ENCODE results near the gene FIGNL1. TPM values are rescaled to one million over a fixed set of nuclear protein-coding genes. Genes with fewer than 3 reads are reported as not detected.

Gene FIGNL1
- polyA plus RNA-seq, 2 of the 4 experiments (the other 2 are of a cell fraction), result 25.4 to 27.9 TPM

- TF ChIP-seq HOXA7 (CRISPR knock-in tag; IDR thresholded peaks at IDR 0.05) (no peak), HOXB5 (CRISPR knock-in tag; IDR thresholded peaks at IDR 0.05) (no peak), CEBPB (IDR thresholded peaks at IDR 0.05) (no peak), MAFK (IDR thresholded peaks at IDR 0.05; ENCODE audit: partially characterized antibody) (no peak)
- TF ChIP-seq, protein P1, sequence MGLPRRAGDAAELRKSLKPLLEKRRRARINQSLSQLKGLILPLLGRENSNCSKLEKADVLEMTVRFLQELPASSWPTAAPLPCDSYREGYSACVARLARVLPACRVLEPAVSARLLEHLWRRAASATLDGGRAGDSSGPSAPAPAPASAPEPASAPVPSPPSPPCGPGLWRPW (IDR thresholded peaks at IDR 0.05), result no peak
- TF ChIP-seq, protein P2, sequence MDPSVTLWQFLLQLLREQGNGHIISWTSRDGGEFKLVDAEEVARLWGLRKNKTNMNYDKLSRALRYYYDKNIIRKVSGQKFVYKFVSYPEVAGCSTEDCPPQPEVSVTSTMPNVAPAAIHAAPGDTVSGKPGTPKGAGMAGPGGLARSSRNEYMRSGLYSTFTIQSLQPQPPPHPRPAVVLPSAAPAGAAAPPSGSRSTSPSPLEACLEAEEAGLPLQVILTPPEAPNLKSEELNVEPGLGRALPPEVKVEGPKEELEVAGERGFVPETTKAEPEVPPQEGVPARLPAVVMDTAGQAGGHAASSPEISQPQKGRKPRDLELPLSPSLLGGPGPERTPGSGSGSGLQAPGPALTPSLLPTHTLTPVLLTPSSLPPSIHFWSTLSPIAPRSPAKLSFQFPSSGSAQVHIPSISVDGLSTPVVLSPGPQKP (IDR thresholded peaks at IDR 0.05; ENCODE audit: low read depth, low read length), result no peak
- DNase-seq (ENCODE audit: low read depth in 1 of 2, low spot score in 1 of 2), result no peak
- 54% methylated on average over 6 of the region's 6 CpGs for WGBS (ENCODE audit: missing lambda C conversion rate)
- ChIA-PET POLR2A (no interaction called here), CTCF (interaction anchor here (0.9 to 1.2 kb wide), 5 partner anchors 10 to 738 kb away, joined by 3 to 4 read pairs (median 3); partner anchors contain the start of gene ZPBP)
- Histone ChIP-seq H3K4me2 (no peak overlapping the region), H3K27ac (no peak overlapping the region), H3K4me3 (no peak overlapping the region), H3K4me1 (no peaks in the 10 kb centered on the region), H3K9me3 (no peaks in the 10 kb centered on the region)
- no peak for ATAC-seq
- FAIRE-seq, result no peak
Measured at GRCh38 chr7:50422858-50423257, 27.3 kb downstream of the FIGNL1 start.

GRCh38 chr7:50421043-50421442 lies 29.1 kb downstream of the FIGNL1 start:
- 38% methylated on average over 3 of the region's 3 CpGs for WGBS (ENCODE audit: missing lambda C conversion rate)
- FAIRE-seq, result no peak
- TF ChIP-seq RARB (CRISPR knock-in tag; IDR thresholded peaks at IDR 0.05) (no peak), CHD2 (IDR thresholded peaks at IDR 0.05; ENCODE audit: low read length, partially characterized antibody) (no peak), HOXB13 (CRISPR knock-in tag; IDR thresholded peaks at IDR 0.05; ENCODE audit: low read depth) (no peak), HMGXB4 (CRISPR knock-in tag; IDR thresholded peaks at IDR 0.05; ENCODE audit: borderline replicate concordance) (no peak), EP300 (IDR thresholded peaks at IDR 0.05) (no peak), RFX5 (IDR thresholded peaks at IDR 0.05) (no peak), FOXS1 (CRISPR knock-in tag; IDR thresholded peaks at IDR 0.05) (no peak)
- Histone ChIP-seq H3K4me3 (no peak overlapping the region), H3K4me2 (no peak overlapping the region), H3K4me1 (no peaks in the 10 kb centered on the region), H3K9me3 (no peaks in the 10 kb centered on the region), H3K27ac (no peak overlapping the region)
- ChIA-PET CTCF (interaction anchor here (0.6 to 1.3 kb wide), 4 partner anchors 17 to 945 kb away, joined by 3 read pairs; no protein-coding TSS in a partner anchor), POLR2A (no interaction called here)
- DNase-seq (ENCODE audit: low read depth in 1 of 2, low spot score in 1 of 2), result no peak
- ATAC-seq, result no peak

DNA sequence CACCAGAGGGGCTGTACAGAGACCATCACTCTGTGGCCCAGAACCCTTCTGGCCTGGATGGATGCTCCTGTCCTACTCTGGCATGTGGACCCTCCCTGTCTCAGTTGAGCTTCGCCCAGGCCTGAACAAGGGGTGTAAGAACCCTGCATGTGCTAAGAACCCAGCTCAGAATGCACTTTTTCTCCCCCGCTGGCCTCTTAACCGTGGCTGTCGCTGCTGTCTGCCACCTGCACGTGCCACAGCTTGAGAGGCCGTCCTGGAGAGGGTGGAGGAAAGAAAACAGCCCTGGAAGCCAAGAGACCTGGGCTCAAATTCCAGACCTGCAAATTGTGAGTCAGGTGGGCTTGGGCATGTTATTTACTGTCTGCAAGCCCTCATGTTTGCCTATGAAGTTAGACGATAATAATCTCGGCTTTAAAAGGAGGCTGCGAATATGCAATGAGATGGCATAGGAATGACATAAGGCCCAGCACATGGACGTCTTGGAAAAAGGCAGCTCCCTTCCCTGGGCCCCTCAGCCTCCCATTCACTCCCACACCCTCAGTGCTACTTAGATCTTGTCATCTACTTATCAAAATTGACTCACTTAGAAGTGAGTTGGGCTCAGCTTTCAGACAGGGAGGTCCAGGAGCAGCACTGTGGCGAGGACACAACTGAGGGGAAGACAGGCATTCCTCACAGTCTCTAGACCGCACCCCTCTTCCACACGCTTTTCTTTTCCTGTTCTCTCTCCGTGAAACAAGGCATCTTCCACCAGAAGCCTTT lies 31.4 kb downstream of the FIGNL1 start:
- no peak for FAIRE-seq
- Histone ChIP-seq H3K4me1 (no peaks in the 10 kb centered on the region), H3K27ac (no peak overlapping the region), H3K9me3 (no peaks in the 10 kb centered on the region), H3K4me2 (no peak overlapping the region), H3K4me3 (no peak overlapping the region)
- peak in 1 of 2 experiments; percentile 12; a peak in 1 of 6 replicates for ATAC-seq
- ChIA-PET CTCF (interaction anchor here (0.6 to 4.3 kb wide), 33 partner anchors 9 to 742 kb away, joined by 3 to 35 read pairs (median 4); partner anchors contain the start of gene ZPBP), POLR2A (no interaction called here)
- WGBS (ENCODE audit: missing lambda C conversion rate), result 66% methylated on average over 11 of the region's 14 CpGs
- TF ChIP-seq CEBPB (IDR thresholded peaks at IDR 0.05), result no peak
- no peak for TF ChIP-seq MAZ (IDR thresholded peaks at IDR 0.05; ENCODE audit: borderline replicate concordance, low read depth, low read length)
- TF ChIP-seq JUNB (IDR thresholded peaks at IDR 0.05), result no peak
- TF ChIP-seq, protein P3, sequence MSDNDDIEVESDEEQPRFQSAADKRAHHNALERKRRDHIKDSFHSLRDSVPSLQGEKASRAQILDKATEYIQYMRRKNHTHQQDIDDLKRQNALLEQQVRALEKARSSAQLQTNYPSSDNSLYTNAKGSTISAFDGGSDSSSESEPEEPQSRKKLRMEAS (IDR thresholded peaks at IDR 0.05), result no peak
- no peak for TF ChIP-seq NFE2L2 (conservative IDR thresholded peaks at IDR 0.05; ENCODE audit: low read length)
- no peak for DNase-seq (ENCODE audit: low read depth in 1 of 2, low spot score in 1 of 2)
